GM18907 (cell line): Measurements from ENCODE around the gene PTPN3.
A peak's percentile ranks its signal among the peaks of the same experiment; 100 is the strongest.
"Not testable (repeated sequence)": the region's sequence is repeated elsewhere in the genome, so short reads cannot be mapped to it uniquely, and the experiment has no call there.

ENCODE experiments used
- ATAC-seq: cut with Tn5 transposase; IDR thresholded peaks from one replicate; pipeline ENCODE4 v1.9.1; 2021; ENCODE audit warnings: mild to moderate bottlenecking, moderate library complexity; ENCODE audit not compliant: unreplicated experiment

Gene PTPN3

DNA sequence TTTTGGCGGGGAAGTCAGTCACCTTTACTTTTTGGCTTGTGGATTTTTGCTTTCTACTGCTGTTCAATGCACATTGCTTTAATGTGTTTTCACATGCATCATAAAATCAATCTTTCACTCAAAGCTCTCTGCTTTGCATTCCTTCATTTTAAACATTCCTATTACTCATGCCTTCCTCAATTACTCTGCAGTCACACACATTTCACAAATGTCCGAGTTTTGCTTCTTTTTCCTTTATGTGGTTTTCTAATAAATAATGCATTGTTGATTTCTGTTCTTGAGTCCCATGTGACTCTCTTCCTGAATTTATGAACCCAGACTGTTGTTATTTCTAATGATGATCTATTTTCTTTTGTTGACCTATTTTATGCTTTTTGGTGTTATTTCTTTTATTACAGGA, 95.0 kb downstream of the PTPN3 start:
- no peak for ATAC-seq

DNA sequence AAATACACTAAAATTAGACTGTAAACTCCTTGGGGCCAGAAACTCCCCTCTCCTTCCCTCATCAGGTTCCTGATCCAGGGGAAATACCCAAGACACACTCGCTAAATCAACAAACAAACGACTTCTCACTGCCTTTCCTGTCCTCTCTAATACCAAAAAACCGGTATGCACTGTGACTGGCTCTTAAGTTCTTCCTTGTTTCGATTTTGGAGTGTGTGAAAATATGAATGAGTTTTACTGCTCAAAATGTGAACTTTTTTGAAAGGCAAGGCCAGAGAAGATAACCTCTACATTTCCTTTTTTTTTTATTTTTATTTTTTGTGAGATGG, 96.2 kb downstream of the PTPN3 start:
- ATAC-seq, result no peak

DNA sequence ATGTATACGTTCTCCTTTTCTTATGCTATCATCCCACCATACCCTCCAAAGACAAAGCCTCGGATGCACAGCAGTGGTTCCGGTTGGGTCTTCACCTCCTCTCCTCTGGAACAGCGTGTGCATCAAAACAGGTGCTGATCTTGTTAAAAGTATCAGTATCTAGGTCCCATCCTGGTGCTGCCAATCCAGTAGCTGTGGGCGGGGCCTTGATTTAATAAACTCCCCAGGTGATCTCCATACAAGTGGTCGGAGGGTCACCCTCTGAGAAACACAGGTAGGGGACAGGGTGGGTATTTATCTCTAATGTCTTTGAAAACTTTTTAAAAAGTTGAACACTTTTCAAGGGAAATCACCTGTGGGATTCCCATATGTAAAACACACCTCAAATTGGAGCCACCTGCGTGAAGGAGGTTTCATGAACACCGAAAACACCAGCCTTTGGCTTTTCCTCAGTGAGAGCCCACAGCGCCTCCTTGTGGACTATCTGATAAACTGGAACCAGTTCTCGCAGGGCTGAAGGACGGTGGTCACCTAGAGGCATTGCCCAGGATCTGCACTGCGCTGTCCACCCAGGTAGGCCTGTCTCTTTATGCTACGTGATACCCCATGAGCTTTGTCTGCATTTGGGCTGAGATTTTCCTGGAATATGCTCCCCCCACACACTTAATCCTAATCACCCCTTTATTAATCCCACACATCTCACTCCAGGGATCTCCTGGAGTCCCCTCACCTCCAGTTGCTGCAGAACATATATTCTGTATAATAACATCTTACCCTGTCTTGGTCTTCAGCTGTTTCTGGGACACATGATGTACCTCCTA, 96.7 kb downstream of the PTPN3 start:
- peak; percentile 34 for ATAC-seq

DNA sequence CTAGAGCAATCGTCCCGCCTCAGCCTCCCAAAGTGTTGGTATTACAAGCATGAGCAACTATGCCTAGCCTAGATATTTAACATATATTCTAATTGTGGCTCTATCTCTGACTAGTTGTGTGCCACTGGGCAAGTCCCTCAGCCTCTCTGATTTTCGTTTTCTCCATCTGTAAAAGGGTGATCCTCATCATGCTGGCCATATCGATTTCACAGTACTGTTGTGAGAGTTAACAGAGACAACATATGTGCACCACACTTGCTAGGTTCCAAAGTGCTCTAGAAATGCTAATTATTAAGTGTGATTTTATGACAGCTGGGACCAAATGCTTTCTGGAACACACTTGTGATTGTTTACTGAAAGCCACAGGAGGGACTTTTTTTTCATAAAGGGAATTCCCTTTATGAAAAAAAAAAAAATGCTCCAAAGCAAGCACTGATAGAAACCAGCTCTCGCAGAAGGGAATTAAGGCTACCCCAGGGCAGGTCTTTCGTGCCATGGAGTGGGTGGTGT, 98.8 kb downstream of the PTPN3 start:
- ATAC-seq, result peak; percentile 88

DNA sequence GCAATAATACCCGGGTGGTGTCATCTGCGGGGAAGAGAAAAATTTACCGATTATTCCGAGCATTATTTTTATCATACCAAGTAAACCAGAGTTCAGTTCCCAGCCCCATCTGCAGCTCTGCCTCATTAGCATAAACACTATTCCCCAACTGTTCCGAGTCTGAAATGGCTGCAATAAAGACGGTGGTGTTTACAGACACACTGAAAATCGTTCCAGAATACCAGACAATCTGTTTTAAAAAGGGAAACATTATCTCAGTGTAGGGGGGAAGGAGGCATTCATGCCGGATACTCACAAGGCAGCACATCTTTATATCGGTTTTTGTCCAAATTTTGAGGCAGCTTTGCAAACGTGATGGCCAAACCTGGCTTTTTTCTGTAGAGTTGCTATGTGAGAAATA, 106.9 kb downstream of the PTPN3 start:
- no peak for ATAC-seq

DNA sequence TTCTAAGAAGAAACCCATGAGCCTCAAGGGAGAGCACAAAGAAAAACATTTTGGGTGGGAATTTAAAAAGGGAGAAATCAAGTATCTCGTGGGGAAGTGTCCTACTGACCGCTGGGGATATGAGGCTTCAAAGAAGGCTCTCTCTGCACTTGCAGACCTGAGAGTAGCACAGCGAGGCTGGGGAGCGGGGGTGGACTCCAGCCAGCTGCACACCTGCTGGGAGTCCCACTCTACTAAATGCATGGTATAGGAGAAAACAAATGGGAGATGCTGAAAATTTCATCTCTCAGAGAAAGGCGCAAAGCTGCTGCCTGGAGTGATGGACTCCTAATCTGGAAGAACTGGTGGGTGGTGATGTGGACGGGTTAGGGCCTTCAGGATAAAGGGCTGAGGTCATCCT, 110.3 kb downstream of the PTPN3 start:
- ATAC-seq, result no peak

DNA sequence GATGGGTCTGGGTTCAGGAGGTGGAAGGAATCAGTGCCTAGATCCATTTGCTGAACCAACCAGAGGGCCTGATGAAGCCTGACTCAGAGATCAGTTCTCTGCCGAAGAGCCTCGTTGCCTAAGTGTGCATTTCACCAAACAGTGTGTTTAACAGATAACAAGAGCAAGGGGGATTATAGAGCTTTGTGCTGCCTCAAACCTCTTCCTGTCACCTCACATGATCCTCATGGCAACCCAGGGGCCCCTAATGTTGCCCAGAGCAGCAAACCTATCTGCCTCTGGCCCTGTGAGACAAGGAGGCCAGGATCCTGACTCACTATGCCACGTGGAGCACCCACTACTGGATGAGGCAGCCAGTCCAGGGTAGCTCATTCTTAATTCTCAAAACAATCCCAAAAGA, 110.9 kb downstream of the PTPN3 start:
- no peak for ATAC-seq

DNA sequence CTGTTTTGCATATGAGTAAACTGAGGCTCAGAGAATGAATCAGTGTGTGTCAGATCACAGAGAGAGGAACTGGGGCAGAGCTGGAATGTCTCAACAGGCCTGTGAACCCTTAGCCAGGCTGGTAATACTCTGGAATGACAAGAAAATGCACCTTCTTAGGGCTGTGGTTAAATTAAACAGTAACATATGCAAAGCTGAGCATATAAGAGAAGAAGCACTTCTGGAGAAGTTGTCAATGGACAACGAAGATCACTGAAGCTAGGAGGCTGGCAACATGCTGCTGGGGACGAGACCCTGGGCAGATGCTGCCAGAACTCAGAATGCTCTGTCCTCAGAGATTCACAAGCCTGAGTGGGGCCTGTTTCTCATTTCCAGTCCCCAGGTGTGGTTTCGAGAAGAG, 112.6 kb downstream of the PTPN3 start:
- peak; percentile 39 for ATAC-seq

DNA sequence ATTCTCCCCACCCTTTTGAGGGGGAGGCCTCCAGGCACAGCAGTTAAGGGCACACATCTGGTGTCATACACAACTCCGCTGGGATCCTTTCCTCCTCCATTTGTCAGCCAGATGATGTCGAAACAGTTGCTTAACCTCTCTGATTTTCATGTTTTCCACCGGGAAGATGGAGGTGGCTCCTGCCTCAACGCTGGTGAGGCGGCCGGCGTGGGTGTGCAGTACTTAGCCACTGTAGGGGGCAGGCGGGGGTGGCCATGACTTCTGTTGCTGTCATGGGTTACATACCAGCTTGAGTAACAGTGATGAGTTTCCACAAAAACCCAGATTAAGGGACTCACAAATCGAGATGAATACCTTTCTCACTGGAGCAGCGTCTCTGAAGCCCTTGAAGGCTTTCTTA, 114.2 kb downstream of the PTPN3 start:
- no peak for ATAC-seq

DNA sequence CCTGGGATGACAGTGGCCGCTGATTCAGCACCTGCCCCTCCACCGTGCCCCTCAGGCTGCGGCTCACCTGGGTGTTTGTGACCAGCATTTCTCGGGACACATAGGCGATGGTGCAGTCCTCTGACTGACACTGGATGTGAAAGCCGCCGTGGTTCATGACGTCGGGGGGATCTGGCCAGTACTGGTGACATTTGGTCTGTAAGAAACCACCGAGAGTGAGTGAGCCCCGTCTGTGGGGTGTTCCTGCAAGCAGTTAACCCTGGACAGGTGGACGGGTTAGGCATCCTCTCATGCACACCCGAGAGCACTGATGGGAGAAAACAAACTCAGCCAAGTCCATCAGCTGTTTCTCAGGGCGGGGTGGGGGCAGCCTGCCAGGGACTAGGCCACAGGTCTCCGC, 114.8 kb downstream of the PTPN3 start:
- no peak for ATAC-seq

DNA sequence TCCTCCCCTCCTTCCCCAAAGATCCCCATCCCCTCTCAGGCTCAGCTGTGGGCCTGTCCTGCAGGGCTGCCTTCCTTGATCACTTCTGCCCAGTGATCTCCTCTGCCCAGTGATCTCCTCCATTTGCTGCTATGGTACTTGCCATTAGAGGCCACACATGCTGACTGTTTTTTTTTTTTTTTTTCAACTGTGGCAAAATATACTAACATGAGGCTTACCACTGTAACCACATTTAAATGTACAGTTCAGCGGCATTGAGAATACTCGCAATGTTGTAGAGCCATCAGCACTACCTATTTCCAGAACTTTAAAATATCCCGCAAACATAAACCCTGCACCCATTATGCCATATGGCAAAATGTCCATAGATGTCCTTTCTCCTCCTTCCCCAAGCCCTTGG, 115.5 kb downstream of the PTPN3 start:
- ATAC-seq, result no peak

DNA sequence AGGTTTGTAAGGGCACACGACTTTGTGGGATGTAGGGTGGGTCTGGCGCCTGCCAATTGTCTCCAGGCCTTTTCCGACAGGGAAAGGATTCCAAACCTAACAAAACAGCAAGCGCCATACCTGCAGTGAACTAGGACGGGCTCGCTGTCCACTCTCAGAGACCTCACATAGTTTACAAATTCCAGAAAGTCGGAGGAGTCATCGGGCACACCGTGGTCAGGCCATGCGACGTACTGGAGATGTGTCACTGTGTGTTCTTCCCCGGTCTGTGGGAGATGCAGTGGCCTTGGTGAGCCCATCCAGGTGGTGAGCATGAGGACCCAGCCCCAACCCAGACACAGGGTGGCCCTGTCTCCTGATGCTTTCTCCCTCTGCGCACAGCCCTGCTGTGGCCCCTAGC, 115.9 kb downstream of the PTPN3 start:
- ATAC-seq, result no peak

DNA sequence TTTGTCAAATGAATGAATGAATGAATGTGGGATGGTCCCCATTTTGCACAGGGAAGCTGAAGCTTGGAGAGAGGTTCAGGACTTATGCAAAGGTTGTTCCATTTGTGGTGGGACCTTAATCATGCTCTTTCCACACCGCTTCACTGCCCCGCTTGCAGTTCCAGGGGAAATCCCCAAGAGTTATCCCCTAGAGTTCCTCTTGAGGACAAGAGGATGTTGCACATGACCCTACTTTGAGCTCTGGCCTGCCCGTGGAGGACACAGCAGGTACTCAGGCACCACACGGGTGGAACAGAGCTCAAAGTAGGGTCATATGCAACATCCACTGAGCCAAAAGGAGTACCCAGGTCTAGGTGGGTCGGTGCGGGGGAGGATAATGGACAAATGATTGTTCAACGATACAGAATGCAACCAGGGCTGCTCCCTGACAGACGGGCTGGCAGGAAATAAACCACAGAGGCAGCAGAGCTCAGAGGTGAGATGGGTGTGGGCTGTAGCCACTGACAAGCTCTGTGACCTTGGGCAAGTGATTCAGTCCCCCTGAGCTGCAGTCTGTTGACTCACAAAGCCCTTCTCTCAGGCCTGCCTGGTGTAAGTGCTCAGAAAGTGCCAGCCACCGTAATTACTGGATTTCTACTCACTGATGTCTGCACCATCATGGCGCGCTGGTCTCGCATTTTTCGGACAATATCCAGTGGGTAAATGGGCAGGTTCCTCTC, 116.9 kb downstream of the PTPN3 start:
- ATAC-seq, result peak; percentile 71

DNA sequence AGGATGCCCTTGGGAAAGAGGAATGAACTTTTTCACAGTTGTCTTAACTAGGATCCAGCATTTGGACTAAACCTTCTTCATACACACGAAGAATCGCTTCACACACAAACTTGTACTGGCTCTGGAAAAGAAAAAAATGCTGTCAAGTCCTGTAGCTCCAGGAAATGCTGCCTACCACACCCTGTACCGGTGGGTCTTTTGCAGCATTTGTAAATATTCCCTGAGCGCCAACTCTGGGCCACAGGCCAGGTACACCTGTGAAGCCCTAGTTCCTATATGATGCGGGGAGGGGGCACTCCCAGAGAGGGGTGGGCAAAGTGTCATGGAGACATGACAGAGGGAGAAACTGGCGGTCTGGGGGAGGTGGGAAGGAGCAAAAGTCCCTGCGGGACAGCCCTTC, 118.6 kb downstream of the PTPN3 start:
- no peak for ATAC-seq

DNA sequence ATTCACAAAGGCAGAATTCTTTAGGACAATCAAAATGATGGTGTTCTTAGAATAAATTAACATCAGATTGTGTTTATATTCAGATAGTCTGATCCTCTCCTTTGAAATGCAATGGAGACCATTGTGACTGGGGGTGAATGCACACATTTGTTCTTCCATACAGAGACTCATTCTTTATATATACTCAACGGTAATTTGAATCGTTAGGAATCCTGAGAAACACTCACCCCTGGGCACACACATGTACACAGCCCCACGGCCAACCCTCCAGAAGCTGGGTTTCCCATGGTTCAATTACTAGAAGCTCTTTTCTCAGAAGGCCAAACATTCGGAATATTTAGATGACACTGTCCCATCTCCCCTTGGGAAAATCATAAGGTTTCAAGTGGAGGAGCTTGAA, 119.8 kb downstream of the PTPN3 start:
- no peak for ATAC-seq

DNA sequence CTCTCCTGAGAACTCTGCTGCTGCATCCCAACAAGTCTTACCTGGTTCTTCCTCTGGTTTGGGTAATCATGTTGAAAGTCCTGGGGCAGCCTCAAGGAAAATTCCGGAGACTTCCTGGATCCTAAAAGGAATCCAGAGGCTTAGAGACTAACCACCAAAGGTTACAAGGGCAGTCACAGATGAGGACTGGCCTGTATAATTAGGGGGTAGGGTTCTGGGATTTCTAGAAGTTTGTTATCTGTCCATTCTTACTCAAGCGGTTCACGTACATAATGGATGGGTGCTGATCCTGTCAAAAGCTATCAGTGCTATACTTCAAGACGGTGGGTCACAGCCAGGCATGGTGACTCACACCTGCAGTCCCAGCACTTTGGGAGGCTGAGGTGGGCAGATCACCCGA, 125.9 kb downstream of the PTPN3 start:
- ATAC-seq, result no peak

DNA sequence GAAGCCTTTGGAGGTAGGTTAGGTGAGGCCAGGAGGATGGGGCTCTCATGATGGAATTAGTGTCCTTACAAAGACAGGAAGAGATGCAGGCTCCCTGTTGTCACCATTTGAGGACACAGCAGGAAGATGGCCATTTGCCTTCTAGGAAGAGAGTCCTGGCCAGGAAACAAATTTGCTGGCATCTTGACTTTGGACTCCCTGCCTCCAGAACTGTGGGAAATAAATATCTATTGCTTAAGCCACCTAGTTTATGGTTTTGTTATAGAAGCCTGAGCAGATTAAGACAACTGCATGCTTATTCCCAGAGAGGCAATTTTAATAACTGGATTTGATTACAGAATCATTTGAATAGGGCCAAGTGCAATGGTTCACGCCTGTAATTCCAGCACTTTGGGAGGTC, 126.7 kb downstream of the PTPN3 start:
- no peak for ATAC-seq

DNA sequence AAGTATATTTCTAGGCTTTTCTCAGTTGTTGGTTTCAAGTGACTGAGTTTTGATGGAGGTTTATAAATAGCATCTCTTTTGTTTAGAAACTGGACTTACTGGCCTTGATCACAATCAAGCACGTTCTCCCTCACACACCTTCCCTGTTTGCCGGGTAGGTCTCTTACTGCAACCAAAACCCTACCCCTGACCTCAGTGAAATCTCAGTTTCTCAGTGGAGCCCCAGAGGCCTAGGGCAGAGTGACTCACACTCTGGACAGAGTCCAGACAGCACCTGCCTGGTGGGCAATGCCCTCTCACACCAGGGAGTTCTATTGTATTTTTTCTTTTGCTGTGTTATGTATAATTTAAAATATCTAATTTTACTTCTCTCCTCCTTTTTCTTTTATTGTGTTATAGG, 128.8 kb downstream of the PTPN3 start:
- ATAC-seq, result peak; percentile 52

DNA sequence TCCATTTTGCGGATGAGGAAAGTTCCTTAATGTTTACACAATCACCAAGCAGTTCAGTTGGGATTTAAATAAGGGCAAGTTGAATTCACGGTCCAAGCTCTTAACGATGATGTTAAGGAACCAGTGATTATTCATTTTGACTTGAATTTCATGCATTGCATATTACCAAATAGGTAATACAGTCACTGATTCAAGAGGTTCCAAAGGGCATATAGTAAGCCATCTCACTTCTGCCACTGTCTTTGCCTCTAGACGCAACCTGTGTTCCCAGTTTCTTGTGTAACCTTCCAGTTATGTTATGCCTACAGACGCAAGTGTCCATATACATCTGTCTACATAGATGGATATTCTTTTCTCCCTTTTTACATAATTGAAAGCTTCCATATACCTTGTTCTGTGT, 137.3 kb downstream of the PTPN3 start:
- no peak for ATAC-seq

DNA sequence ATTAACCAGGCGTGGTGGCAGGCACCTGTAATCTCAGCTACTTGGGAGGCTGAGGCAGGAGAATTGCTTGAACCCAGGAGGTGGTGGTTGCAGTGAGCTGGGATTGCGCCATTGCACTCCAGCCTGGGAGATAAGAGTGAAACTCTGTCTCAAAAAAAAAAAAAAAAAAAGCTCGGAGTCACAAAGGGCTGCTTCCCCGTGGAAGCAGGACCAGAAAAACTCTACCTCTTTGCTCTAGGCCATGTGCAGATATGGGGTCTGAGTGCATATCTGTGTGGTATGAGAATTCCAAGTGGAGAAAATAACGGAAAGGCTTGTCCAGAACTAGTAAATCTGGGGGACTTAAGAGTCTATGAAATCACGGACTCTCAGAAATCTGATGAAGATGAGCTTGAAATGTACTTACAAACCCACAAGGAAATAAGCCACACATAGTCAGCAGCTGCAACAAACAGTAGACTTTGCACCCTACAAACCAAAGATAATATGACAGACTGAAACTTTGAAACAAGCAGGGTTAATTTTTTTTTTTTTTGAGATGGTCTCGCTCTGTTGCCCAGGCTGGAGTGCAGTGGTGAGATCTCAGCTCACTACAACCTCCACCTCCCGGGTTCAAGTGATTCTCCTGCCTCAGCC, 139.0 kb downstream of the PTPN3 start:
- not testable (repeated sequence) for ATAC-seq

DNA sequence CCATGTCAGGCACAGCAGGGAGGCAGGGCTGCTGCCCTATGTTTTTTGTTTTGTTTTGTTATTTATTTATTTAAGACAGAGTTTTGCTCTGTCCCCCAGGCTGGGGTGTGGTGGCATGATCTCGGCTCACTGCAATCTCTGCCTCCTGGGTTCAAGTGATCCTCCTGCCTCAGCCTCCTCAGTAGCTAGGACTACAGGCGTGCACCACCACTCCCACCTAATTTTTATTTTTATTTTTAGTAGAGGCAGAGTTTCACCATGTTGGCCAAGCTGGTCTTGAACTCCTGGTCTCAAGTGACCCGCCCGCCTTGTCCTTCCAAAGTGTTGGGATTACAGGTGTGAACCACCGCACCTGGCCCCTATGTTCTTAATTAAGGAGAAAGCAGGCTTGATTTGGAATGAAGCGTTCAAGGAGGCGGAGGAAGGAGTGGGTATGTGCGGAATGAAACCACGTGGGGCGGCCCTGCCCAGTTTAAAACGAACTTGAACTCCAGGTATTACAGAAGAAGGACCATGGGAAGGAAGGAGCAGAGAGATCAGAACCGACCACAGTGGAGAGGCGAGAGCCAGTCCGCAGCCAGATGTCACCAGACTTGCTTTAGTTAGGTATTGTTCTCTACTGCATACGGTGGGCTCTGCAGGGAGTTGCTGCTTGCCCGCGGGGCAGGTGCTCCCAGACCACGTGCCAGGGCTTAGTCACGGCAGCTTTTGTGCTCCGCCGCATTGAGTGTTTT, 142.4 kb downstream of the PTPN3 start:
- ATAC-seq, result no peak
